GM12892 (cell line): ENCODE data around the gene SZRD1.

Experiments
- POLR2A ChIP-seq: IDR thresholded peaks from 2 replicates; pipeline ENCODE4 v1.6.1; 2011; ENCODE audit warnings: low read depth, low read length, control low read depth
- TAF1 ChIP-seq: IDR thresholded peaks from 2 replicates; pipeline ENCODE4 v1.6.1; 2011; ENCODE audit warnings: low read depth, mild to moderate bottlenecking, control low read depth, low read length, borderline replicate concordance

DNA sequence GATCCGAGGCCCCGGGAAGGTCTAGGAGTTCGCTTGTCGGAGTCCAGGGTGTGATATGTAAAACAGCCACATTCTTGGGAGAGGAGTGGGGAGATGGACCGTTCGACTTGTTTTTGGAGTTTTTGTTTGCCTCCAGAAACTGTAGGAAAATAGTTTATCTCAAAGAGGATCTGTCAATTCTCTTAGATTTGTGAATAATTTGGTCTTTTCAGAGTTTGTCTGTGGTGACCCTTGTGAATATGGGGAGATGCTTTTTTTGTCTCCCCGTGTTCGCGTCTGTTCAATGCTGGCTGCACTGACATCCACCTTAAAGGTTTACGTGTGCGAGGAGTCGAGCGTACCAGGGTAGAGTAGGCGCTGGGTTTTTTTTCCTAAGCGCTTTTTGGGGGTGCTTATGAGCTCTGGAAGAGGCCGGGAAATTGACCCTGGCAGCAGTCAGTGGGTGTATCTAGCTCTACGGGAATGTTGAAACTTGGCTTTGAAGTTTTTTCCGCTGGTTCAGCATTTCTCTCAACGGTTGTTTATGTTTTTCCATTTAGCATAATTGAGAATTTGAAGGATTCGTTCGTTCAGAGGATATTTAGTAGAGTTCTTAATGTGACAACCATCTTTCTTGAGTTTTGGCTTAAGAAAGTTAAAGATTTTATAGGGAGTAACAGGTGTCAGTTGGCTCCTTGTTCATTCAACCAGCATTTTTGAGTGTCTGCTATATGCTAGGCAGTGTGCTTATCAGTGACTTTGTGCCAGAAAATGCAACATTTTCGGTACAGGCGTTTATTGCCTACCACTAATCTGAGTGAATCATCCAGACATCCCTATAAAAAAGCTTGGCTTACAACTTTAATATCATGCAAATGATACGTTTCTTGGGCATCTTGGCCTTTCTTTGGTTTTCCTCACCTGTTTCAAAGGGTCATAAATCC, 1.2 kb downstream of the SZRD1 start:
- TF ChIP-seq POLR2A (no peak; the same call in 1 of the 2 replicates), TAF1 (no peak)
